SW480 (cell line): ENCODE results near the gene COL9A3.

Experiments used
- DNase-seq: peaks from one replicate; pipeline ENCODE4 v3.0.0-alpha.2; 2016; ENCODE audit warnings: low spot score

COL9A3 gene

DNA sequence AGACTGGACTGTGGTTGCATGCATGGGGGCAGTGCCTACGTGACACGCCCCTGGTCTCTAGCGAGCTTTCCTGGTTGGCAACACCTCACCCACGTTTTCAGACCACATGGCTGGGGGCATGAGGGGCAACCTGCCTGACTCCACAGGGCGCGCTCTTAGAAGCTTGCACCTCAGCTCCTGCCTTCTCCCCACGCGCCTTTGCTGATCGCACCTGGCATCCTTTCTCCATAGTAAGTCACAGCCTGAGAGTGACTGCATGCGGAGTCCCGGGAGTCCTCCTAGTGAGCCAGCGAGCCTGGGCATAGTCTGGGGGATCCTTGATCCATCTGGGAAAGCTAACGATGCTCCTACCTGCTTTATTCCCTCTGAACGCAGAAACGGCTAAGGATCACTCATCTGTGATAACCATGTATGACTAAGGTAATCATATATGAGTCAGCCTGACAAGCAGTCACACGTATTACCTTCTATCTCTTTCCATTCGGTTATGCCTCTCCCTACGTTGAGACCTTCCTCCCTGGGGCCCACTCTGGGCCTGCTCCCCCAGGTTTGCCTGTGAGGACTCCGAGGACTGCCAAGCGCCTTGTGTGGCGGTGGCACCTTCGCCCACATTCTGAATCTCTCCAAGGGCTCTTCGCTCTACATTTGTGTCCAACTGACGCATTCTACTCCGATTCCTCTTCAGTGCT is 40.2 kb downstream of the COL9A3 start:
- DNase-seq, result no peak

DNA sequence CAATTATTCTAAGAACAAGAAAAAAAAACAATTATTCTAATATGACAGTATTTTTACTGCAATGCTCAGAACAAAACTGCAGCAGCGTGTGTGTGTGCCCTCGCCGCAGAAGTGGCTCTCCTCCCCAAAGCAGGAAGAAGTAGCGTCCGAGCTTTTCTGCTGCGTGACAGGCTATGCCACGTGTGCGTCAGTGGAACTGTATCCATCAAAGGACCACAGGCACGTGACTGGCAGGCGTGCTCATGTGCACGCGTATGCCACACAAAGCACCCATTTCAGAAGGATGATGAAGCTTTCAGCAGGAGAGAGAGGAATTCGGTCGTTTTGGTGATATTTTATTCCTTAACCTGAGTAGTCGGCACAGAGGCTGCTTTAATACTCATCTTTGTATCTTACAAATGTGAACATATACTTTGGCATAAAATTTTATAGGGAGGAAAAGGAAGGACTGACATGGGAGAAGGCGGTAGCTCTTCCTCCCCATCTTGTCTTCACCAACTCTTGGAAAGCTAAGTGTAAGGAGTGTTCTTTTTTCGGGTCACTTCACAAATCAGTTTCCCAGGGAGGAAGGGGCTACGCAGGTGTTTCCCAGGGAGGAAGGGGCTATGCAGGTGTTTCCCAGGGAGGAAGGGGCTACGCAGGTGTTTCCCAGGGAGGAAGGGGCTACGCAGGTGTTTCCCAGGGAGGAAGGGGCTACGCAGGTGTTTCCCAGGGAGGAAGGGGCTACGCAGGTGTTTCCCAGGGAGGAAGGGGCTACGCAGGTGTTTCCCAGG is 41.4 kb downstream of the COL9A3 start:
- no peak for DNase-seq

DNA sequence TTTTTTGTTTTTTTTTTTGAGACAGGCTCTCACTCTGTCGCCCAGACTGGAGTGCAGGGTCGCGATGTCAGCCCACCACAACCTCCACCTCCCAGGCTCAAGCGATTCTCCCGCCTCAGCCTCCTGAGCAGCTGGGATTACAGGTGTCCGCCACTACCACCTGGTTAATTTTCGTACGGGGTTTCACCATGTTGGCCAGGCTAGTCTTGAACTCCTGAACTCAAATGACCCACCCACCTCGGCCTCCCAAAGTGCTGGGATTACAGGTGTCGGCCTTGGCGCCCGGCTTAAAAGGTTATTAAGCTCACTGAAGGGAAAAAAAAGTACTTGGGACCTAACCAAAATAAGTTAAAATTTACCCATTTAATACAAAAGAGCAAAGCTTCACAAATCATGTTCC is 42.9 kb downstream of the COL9A3 start:
- no peak for DNase-seq

DNA sequence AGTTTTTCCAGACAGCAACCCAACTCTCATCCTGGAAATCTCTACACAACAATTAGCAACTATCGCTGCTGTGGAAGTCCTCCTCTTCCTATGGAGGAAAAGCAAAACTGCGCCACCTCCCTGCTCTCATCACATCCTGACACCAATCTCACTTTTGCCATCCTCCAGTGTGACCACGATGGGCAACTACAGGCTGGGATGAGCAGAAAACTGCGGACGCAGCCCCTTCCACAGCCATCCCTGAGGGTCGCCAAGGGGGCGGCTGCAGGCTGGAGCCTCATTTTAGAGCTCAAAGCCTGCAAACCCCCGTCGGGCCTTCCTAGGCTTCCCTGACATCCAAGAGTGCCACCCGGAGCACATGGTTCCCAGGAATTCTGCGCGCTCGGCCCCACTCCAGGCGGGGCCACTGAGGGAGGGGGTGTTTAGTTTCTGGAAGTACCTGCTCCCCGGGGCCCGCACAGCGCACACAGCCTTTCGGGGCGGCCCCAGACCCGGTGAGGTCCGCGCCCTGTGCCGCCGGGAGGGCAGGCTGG is 43.6 kb downstream of the COL9A3 start:
- peak; percentile 68 for DNase-seq

DNA sequence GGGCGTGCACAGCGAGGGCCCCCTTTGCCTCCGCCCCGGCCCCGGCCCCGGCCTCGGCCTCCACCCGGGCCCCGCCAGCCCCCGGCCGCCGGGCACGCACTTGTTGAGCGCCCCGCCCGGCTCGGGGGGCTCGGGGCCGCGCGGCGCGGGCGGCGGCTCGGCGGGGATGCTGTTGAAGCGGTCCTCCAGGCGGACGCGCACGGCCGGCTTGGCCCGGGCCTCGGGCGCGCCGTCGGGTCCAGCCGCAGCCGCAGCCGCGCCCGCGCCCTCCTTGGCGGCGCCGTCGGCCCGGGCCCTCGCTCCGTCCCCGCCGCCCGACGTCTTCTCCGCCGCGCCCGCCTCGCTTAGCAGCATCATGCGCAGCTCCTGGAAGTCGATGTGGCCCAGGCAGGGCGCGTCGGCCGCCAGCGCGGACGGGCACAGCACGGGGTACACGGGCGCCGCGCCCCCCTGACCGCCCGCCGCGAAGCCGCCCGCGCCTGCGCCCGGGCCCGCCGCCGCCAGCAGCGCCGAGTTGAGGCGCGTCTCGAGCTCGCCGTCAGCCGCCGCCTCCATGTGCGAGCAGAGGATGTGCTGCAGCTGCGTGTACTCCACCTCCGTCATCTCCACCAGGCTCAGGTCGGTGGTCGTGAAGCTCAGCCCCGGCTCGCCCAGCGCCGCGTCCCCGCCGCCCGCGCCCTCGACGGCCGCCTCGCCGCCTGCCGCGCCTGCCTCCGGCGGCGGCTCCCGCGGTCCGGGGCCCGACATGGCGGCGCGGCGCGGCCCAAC is 44.3 kb downstream of the COL9A3 start:
- DNase-seq, result no peak

DNA sequence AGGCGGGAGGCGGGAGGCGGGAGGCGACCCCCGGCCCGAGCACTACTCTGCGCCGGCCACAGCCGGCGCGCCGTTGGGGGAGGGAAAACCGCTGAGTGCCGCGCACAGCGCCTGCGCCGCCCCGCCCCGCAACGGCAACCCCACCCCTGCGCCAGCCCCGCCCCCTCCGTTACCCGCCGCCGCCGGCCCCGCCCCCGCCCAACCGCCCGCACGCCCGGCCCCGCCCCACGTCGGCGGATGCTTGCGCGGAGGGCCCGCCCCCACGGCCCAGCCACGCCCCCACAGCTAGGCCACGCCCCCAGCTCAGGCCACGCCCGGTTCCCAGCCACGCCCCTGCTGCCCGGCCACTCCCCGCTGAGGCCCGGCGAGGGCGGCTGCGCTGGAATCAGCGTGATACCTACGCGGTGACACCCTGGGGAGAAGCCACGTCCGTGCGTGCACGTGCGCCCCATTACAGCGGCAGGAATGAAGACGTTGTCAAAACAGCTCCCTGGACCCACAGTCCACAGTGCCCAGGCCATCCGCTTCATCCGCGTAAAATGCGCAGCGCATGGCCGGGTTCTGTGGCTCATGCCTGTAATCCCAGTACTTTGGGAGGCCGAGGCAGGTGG is 45.0 kb downstream of the COL9A3 start, which contains the start of gene TCFL5:
TSS of gene TCFL5 (minus strand) at position 97 of the 611 bp plus-strand sequence. CDS start 152 bp downstream, outside the sequence.
- DNase-seq, result peak; percentile 90

DNA sequence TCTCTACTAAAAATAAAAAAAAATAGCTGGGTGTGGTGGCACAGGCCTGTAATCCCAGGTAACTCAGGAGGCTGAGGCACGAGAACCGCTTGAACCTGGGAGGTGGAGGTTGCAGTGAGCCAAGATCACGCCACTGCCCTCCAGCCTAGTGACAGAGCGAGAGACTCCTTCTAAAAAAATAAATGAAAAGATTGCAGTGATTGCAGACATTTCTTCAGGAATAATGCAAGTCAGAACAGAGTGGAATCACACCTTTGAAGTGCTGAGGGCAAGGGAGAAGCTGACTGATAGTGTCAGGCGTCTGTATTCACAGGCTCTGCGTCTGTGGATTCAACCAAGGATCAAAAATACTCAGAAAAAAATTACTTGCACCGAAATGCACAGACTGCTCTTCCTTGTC is 47.4 kb downstream of the COL9A3 start:
- no peak for DNase-seq

DNA sequence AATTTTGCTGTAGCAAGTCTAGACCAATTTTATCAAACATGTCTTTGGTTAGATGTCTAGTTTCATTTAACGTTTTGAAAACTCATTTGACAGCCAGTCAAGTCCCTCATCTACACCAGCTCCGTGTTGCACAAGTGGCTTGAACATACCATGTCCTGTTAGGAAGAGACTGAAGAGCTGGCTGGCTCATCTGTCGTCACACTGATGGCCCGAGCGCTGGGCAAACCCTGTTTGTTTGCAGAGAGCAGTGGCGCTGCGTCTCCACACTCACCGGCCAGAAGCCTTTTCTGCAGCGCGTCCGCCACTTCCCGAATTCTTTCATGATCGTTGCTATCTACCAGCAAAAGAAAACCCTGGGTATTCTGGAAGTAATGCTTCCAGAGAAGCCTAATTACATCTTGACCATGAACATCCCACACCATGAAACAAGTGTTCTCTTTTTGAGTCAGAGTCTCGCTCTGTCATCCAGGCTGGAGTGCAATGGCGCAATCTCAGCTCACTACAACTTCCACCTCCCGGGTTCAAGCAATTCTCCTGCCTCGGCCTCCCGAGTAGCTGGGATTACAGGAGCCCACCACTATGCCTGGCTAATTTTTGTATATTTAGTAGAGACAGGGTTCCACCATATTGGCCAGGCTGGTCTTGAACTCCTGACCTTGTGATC is 55.5 kb downstream of the COL9A3 start:
- no peak for DNase-seq

DNA sequence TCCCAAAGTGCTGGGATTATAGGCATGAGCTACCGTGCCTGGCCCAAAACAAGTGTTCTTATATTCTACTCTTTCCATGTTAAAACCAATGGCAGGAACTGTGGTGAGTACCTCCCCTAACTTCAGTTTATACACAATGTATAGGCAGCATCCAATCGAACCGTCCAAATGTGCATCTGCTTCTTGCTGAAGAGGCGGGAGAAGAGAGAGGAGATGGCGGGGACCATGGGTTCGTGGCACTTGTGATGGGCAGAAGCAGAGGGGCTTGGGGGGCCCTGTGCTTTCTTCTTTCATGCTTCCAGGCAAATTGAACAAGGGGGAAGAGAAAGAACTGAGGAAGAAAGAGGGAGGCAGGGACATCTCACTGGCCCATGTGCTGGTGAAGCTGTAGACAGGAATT is 56.0 kb downstream of the COL9A3 start:
- DNase-seq, result no peak

DNA sequence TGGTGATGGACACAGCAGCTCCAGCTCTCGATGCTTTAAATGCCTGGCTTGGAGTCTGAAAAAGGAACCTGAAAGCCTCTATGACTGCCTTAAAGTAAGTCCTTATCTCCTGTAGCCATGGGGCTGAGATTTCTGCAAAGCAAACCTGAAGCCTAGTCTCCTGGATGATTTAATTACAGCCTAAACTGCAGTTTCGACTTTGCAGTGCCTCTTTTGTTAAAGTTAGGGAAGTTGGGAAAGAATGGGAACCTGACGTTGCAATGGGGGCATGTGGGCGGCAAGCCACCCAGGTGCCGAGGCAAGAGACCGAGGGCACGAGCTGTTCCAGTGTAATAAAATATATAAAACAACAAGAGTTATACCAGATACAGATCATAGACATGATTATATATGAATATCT is 56.4 kb downstream of the COL9A3 start:
- no peak for DNase-seq

DNA sequence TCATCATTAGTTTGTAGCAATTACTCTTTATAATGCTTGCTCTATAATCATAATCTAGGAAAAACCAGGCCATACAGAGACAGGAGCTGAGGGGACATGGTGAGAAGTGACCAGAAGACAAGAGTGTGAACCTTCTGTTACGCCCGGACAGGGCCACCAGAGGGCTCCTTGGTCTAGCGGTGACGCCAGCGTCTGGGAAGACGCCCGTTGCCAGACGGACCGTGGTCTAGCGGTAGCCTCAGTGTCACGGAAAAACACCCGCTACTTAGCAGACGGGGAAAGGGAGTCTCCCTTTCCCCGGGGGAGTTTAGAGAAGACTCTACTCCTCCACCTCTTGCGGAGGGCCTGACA is 56.8 kb downstream of the COL9A3 start:
- DNase-seq, result peak; percentile 73

DNA sequence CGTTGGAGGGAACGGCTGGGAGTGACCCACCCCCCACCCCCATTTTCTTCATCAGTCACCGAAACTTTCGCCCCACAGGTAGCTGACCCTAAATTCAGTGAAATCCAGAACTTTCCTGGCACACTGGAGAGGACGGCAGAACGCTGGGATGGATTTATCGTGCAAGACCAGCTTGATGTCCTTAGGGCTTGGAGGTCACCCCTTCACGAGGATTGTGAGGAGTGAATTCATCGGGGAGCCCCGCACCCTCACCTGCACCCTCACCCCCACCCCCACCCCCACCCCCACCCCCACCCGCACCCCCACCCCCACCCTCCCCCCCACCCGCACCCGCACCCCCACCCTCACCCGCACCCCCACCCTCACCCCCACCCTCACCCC is 58.1 kb downstream of the COL9A3 start:
- DNase-seq, result peak; percentile 46

DNA sequence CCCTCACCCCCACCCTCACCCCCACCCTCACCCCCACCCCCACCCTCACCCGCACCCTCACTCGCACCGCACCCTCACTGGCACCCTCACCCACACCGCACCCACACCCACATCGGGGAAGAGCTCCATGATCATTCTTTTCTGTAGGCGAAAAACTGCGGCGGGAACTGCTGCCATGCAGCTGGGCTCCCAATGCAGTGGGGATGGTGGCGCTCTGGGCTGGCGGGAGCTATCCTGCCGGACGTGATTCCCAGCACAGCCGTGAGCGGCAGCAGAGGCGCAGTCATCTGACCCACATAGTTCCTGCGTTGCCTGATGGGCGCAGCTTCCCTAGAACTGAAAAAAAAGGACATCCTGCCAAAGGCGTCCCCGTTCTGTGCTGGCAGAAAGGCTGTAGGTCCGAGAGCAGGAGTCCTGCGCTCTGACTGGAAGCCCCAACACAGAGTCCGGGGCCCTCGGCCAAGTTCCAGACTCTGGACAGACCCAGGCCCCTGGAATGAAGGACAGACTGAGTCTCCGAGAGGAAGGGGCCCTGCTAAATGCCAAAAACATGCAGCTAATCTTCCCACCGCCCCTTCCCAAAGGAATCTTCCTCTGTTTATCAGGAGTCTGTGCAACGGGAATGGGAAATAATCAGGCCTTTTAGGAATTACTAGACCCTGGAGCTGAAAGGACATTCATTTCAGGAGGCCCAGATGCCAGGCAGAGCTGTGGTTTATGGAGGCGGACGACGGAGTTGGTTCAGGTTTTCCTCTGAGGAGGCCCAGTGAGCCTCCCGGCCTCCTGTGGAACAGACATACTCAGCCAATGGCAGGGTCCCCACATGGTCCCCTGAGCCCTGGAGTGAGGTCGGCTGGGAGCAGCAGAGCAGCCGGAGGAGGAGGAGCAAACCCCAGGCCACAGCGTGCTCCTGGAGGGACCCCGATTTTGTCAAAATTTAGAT is 58.8 kb downstream of the COL9A3 start:
- peak; percentile 96 for DNase-seq

DNA sequence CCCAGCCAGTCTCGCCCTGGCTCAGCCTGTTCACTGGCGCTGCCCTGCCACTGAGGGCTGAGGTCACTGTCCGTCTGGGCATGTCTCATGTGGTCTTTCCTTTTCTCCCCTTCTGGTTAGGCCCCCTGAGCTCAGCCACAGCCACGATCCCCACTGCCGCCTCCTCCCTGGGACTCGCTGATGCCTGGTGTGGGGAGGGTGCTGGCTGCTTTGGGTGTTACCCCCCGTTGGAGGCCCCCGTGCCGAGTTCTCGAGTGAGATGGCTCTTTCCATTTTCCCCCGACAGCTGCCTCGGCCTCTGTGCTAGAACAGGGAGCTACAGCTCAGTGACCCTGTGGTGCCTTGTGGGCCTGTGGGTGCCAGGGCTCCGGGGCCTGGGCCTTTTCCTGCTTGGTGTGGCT is 59.7 kb downstream of the COL9A3 start:
- no peak for DNase-seq

DNA sequence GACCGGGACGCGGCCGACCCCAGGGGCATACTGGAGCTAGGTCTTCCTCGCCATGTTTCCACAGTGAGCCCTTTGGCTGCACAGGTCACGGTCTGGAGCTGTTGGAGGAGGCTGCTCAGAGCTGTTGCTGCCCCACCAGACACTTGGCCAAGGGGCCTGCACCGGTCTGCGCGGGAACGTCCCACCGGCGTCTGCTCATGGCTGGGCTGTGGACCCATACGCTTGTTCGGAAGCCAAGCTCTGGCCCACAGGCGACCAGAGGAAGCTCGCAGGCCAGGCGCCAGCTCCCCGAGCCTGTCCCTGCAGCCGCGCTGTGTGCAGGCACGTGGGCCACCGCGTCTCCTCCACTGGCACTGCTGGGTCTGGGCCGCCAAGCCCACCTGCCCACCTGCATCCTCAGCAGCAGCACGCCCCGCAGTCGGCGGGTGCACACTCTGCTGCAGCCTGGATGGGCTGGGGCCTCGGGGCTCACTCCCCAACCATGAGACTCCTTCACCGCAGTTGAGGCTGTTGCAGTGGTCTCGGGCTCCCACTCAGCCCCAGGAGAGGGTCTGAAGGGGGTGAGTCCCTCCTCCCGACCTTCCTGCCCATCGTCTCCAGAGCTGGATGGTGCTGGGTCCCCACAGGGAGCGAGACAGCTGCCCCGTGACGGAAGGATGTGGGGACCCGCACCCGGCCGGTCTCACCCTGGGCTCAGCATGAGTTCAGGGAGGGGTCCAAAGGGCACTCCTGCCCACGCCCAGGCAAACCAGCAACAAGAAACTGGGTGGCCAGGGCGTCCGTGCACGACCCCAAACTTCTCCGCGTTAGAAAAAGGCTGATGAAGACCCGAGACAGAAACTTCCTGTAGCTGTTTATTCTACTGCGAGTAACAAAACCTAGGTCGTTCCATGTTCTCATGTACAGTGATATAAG is 60.3 kb downstream of the COL9A3 start:
- no peak for DNase-seq

DNA sequence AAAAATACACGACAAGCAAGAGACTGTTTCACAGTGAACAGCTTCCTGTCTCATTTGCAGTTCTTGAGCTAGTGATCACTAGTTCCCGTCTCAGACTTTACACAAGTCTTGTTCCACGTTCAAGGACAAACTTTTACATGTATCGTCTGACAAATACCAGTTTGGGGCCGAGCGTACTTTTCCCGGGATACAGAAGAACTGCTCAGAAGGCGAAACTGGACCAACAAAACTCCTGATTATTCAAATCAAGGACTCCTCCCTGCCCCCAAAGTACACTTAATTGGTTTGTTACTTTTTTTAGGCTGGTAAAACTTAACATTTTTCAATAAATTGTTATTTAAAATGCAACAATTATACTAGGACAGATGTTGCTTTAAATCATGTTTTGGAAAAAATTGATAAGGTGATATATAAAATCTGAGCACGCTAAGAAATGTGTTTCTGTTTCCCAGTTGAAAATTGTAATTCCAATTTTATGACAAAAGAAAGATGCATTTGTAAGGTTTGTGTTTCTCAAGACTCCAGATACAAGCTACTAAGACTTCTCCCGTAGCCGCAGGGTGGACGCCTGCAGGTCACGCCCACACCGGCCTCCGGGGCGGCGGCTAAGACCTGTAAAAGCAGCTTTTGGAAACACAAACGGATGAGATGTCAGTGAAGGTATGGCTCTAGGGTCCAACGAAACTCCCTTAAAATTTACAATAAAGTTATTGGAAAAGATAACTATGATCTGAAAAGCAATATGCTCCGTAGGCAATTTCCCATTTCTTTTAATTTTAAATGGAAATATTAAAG is 61.6 kb downstream of the COL9A3 start:
- no peak for DNase-seq

DNA sequence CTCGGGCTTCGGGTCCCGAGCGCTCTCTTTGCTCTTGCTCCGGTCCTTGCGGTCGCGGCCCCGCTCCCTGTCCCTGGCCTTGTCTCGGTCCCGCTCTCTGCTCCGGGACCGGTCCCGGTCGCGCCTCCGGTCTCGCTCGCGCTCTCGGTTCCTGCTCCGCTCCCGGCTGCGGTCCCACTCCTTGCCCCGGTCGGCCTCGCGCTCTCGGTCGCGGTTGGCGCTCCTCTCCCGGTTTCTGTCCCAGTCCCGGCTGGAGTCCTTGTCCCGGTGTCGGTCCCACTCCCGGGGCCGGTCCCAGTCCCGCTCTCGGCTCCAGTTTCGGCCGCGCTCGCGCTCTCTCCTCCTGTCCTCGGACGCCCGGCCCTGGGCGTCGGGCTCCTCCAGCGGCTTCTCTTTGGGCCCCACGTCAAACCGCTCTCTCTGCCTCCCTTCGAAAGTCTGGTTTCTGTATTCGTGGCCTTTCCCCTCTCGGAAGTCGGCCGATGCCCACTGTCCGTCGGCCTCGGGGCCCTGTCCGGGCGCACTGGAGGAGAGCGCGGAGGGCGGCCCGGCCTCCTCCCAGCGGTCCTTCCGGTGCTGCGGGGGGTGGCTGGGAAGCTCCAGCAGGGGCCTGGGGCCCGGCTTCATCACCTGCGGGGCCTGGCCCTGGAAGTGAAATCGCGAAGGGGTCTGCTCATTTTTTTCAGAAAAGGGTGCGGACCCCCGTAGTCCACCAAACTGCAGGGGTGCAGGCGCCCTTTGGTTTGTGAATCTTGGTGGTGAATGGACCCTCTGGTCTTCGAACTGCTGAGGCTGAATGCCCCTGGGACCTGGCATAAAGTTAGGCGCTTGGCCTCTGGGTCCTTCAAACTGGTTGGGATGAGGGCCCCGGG is 62.7 kb downstream of the COL9A3 start:
- no peak for DNase-seq
